ENCODE measurements around the gene FRMD4B. TPM values are rescaled to one million over a fixed set of nuclear protein-coding genes. Genes with fewer than 3 reads are reported as not detected.

The FRMD4B gene
- total RNA-seq, 3 donors from 2014 or later, result 26.0 to 29.4 (median 28.6) TPM

DNA sequence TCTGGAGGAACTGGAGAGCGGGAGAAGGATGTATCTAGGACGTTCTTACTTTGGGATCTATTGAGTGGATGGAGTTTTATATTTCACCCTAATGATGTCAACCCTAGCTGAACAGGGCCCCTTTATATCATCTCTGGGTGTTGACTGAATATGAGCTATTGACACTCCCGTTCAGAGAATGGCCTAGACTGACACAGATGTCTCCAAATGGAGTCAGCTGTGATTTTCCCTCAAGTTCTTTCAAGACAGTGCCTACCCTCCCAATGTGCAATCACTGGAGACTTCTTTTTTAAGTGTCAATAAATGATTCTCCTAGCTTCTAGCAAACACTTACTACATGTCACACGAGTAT, 63.8 kb downstream of the FRMD4B start:
- ATAC-seq (no peak), DNase-seq (no peak)
- Histone ChIP-seq H3K4me1 (ENCODE audit: low read depth) (peaks cover 6% of the 10 kb centered on the region), H3K36me3 (ENCODE audit: low read depth) (no peaks in the 10 kb centered on the region), H3K4me3 (no peak overlapping the region), H3K9me3 (no peaks in the 10 kb centered on the region)
- intact Hi-C loops (cut with DNase I, micrococcal nuclease), result no loop called here
- TF ChIP-seq, protein P1, sequence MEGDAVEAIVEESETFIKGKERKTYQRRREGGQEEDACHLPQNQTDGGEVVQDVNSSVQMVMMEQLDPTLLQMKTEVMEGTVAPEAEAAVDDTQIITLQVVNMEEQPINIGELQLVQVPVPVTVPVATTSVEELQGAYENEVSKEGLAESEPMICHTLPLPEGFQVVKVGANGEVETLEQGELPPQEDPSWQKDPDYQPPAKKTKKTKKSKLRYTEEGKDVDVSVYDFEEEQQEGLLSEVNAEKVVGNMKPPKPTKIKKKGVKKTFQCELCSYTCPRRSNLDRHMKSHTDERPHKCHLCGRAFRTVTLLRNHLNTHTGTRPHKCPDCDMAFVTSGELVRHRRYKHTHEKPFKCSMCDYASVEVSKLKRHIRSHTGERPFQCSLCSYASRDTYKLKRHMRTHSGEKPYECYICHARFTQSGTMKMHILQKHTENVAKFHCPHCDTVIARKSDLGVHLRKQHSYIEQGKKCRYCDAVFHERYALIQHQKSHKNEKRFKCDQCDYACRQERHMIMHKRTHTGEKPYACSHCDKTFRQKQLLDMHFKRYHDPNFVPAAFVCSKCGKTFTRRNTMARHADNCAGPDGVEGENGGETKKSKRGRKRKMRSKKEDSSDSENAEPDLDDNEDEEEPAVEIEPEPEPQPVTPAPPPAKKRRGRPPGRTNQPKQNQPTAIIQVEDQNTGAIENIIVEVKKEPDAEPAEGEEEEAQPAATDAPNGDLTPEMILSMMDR (IDR thresholded peaks at IDR 0.05), result no peak

DNA sequence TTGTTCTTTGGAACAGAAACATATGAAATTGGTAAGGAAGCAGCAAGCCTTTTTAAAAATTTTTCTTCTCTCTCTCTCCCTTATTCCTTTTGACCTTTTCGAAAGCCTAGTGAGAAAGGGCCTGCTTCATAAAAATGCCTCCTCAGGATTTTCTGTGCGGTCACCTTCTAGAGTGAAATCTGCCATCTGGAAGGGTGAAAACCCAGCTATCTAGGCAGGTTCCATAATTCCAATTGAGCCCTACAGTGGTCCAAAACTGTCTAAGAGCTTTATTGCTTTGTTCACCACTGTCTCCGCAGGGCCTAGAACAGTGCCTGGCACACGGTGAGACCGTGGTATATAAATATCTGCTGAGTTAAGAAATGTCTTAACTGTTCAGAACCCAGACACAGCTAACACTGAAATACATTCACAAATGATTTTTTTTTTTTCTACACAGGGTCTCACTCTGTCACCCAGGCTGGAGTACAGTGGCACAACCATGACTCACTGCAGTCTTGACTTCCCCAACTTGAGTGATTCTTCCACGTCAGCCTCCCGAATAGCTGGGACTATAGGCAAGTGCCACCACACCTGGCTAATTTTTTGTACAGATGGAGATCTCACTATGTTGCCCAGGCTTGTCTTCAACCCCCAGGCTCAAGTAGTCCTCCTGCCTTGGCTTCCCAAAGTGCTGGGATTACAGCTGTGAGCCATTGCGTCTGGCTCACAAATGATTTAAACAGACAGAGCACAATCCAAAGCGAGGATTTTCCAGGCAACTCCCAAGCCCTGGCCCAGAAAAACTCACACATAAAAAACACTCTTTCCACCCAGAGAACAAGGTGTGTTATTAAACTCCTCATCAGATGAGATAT, 64.4 kb downstream of the FRMD4B start:
- DNase-seq (no peak), ATAC-seq (no peak)
- intact Hi-C loops (cut with DNase I, micrococcal nuclease), result no loop called here
- H3K9me3 ChIP-seq, result no peaks in the 10 kb centered on the region
- no peaks in the 10 kb centered on the region for H3K36me3 ChIP-seq (ENCODE audit: low read depth)
- TF ChIP-seq, protein P1 (IDR thresholded peaks at IDR 0.05), result no peak
- H3K4me1 ChIP-seq (ENCODE audit: low read depth), result peaks cover 6% of the 10 kb centered on the region
- H3K4me3 ChIP-seq, result no peak overlapping the region

DNA sequence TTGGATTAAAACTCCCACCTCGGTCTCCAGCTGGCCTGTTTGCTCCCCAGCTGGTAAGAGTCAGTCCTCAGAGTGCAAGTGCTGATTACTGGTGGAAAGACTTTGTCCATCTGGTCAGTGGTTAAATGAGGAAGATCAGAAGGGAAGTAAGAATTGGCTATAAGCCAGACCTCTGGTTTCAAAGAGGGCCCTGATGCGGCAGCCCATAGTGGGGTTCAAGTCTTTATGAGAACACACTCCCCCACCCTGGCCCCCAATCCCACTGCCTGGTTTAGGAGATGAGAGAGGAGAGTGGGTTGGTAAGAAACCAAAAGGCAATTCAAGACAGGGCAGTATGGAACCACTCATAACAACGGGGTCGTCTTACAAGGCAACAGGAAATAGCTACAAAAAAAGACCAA, 65.0 kb downstream of the FRMD4B start:
- DNase-seq, result peak in 1 of 3 donors; percentile 19
- intact Hi-C loops (cut with DNase I, micrococcal nuclease), result no loop called here
- TF ChIP-seq, protein P1 (IDR thresholded peaks at IDR 0.05), result no peak
- H3K36me3 ChIP-seq (ENCODE audit: low read depth), result no peaks in the 10 kb centered on the region
- no peaks in the 10 kb centered on the region for H3K9me3 ChIP-seq
- ATAC-seq, result peak; percentile 41
- H3K4me1 ChIP-seq (ENCODE audit: low read depth), result peaks cover 6% of the 10 kb centered on the region
- H3K4me3 ChIP-seq, result no peak overlapping the region

DNA sequence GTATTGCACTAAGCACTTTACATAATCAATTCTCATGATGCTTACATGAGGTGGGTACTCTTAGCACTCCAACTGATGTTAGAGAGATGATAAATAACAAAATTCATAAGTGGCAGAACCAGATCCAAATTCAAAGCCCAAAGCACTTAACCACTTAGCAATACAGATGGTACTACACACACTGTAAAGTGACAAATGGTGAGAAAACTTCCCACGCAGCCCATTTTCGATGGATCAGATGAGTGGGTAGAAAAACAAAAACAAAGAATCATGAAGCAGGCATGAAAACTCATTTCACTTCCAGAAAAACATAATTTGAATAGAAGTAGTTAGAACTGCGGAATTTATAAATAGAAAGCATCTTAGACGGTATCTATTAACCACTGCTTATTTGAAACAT, 66.2 kb downstream of the FRMD4B start:
- no peaks in the 10 kb centered on the region for H3K9me3 ChIP-seq
- TF ChIP-seq, protein P1 (IDR thresholded peaks at IDR 0.05), result no peak
- no peaks in the 10 kb centered on the region for H3K36me3 ChIP-seq (ENCODE audit: low read depth)
- DNase-seq, result no peak
- peaks cover 6% of the 10 kb centered on the region for H3K4me1 ChIP-seq (ENCODE audit: low read depth)
- no peak for ATAC-seq
- intact Hi-C loops (cut with DNase I, micrococcal nuclease), result no loop called here
- no peak overlapping the region for H3K4me3 ChIP-seq

DNA sequence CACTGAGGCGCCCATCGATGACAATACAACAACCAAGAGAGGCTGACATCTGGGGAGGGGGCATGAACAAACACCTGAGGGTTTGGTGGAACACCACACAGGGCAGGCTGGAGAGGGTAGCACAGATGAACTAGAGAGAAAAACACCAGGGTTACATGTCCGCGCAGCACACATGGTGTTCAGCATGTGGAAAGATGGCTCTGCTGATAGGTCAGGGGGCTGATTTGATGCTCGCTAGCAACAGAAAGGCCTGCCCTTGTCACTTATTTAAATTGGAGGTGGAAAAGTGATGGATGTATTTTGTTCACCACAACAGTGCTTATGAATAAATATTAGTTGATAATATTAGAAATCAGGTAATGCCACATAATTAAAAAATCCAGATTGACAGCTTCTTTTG, 67.5 kb downstream of the FRMD4B start:
- no peaks in the 10 kb centered on the region for H3K9me3 ChIP-seq

More for the DNA sequence above, 67.5 kb downstream of the FRMD4B start:
- ATAC-seq (no peak), DNase-seq (no peak)
- TF ChIP-seq, protein P1 (IDR thresholded peaks at IDR 0.05), result no peak
- Histone ChIP-seq H3K4me1 (ENCODE audit: low read depth) (peaks cover 7% of the 10 kb centered on the region), H3K4me3 (no peak overlapping the region), H3K36me3 (ENCODE audit: low read depth) (no peaks in the 10 kb centered on the region)
- intact Hi-C loops (cut with DNase I, micrococcal nuclease), result no loop called here

All from mucosa of descending colon (tissue), 3 donors.